K562 (cell line): ENCODE data around the gene KAT6B. TPM values are rescaled to one million over a fixed set of nuclear protein-coding genes. Genes with fewer than 3 reads are reported as not detected.
A peak's percentile ranks its signal among the peaks of the same experiment; 100 is the strongest.
"Not testable (repeated sequence)": the region's sequence is repeated elsewhere in the genome, so short reads cannot be mapped to it uniquely, and the experiment has no call there.

Source experiments
- ATAC-seq: fragments of 200-7000 bp; cut with Tn5 transposase; 3 replicates; pipeline ENCODE4 v1.9.1; 2020; ENCODE audit warnings: moderate library complexity
- BruUV-seq: library from RNA; stranded (reverse); fragments of 400-500 nt; replicated peaks from 2 replicates; lab custom pipeline; 2021; lab: Mats Ljungman, UMichigan
- CTCF ChIA-PET: fragments of 300-600 bp; formaldehyde crosslinking; extraction: SDS; loops from one replicate; lab custom pipeline; 2021; ENCODE audit warnings: low intra/inter-chr PET ratio; lab: Yijun Ruan, JAX
- POLR2A ChIA-PET: fragments of 300-600, 350-650 bp; sonication (Branson Sonifier 250); formaldehyde crosslinking; extraction: SDS; loops from one replicate; lab custom pipeline; 2021; ENCODE audit warnings: antibody characterized with exemption, inconsistent platforms; lab: Yijun Ruan, JAX
- DNase-seq, 4 experiments: peaks; one replicate each; pipeline versions ENCODE4 v3.0.0 to v3.0.0-alpha.2; 2011 to 2018; ENCODE audit warnings: low spot score in 3 of 4, mixed read lengths in 3 of 4; ENCODE audit errors: extremely low read depth in 1 of 4
- FAIRE-seq: peaks from 2 replicates; lab custom pipeline; 2011; peaks lifted over from hg19 to GRCh38; lab: Jason Lieb, UNC
- H2AFZ ChIP-seq: 2 replicates; pipeline ENCODE4 v1.6.0; 2011; ENCODE audit warnings: low read depth, low read length, control low read depth, inconsistent platforms
- H3K27ac ChIP-seq: fragments of 200-600 bp; 3 replicates; pipeline ENCODE4 v1.8.0; 2011; ENCODE audit warnings: low read depth, mild to moderate bottlenecking, control low read depth, inconsistent platforms, low read length, moderate library complexity, mixed read lengths; ENCODE audit errors: extremely low read depth
- H3K27me3 ChIP-seq, 2 experiments: fragments of 300-600 bp in 1 of 2; 2 replicates in 1 of 2; 3 replicates in 1 of 2; pipeline versions ENCODE4 v1.6.0 to v1.8.0; 2011; ENCODE audit warnings: inconsistent platforms in 2 of 2, low read length in 2 of 2, mild to moderate bottlenecking in 1 of 2, mixed read lengths in 1 of 2, moderate library complexity in 1 of 2; ENCODE audit not compliant: control insufficient read depth in 2 of 2, insufficient read depth in 2 of 2
- H3K36me3 ChIP-seq: fragments of 300-600 bp; 3 replicates; pipeline ENCODE4 v1.8.0; 2011; ENCODE audit warnings: mild to moderate bottlenecking, low read length, inconsistent platforms; ENCODE audit not compliant: control insufficient read depth, insufficient read depth
- H3K4me1 ChIP-seq, 2 experiments: fragments of 200-600 bp in 1 of 2; replicated peaks in 1 of 2; 2 replicates in 1 of 2; 3 replicates in 1 of 2; pipeline versions ENCODE4 v1.5.1 to v1.8.0; 2011; ENCODE audit warnings: inconsistent platforms in 2 of 2, low read length in 2 of 2, mild to moderate bottlenecking in 1 of 2, mixed read lengths in 1 of 2, moderate library complexity in 1 of 2; ENCODE audit not compliant: control insufficient read depth in 2 of 2, insufficient read depth in 2 of 2
- H3K4me2 ChIP-seq: 2 replicates; pipeline ENCODE4 v1.6.1; 2011; ENCODE audit warnings: low read length, control low read depth, inconsistent platforms, mixed read lengths; ENCODE audit not compliant: insufficient read depth
- H3K4me3 ChIP-seq: fragments of 200-600 bp; sonication (generic), shearing (Covaris generic); 2 replicates; pipeline ENCODE4 v1.5.1; 2016; ENCODE audit warnings: control low read depth, inconsistent platforms
- H3K79me2 ChIP-seq: fragments of 200-600 bp; 3 replicates; pipeline ENCODE4 v1.8.0; 2011; ENCODE audit warnings: low read length, inconsistent platforms; ENCODE audit not compliant: control insufficient read depth, insufficient read depth
- H3K9ac ChIP-seq, 2 experiments: 2 replicates each; pipeline versions ENCODE4 v1.6.0 to v1.6.1; 2011; ENCODE audit warnings: low read depth in 2 of 2, low read length in 2 of 2, control low read depth in 1 of 2, inconsistent platforms in 1 of 2, mild to moderate bottlenecking in 1 of 2, mixed read lengths in 1 of 2; ENCODE audit not compliant: insufficient read depth in 1 of 2
- H3K9me1 ChIP-seq: one replicate; pipeline ENCODE4 v1.6.0; 2011; ENCODE audit warnings: inconsistent platforms, mild to moderate bottlenecking, low read length, moderate library complexity; ENCODE audit not compliant: control insufficient read depth, insufficient read depth
- H3K9me3 ChIP-seq: replicated peaks from 2 replicates; pipeline ENCODE4 v1.5.1; 2011; ENCODE audit warnings: low read depth, low read length, inconsistent platforms; ENCODE audit not compliant: control insufficient read depth, insufficient read depth
- H4K20me1 ChIP-seq: replicated peaks from 2 replicates; pipeline ENCODE4 v1.6.1; 2011; ENCODE audit warnings: low read length, inconsistent platforms, mixed read lengths; ENCODE audit not compliant: control insufficient read depth, insufficient read depth
- C11orf30 ChIP-seq: fragments of 450-650 bp; IDR thresholded peaks from 2 replicates; pipeline ENCODE4 v1.6.1; 2016; ENCODE audit warnings: low read depth, mild to moderate bottlenecking
- JUND ChIP-seq, 2 experiments: IDR thresholded peaks; 2 replicates in 1 of 2; 3 replicates in 1 of 2; pipeline ENCODE4 v1.6.1; 2011; ENCODE audit warnings: borderline replicate concordance in 2 of 2, low read depth in 2 of 2, low read length in 2 of 2, improper control_type of control experiment in 1 of 2, missing biosample characterization in 1 of 2, missing genetic modification characterization in 1 of 2, missing genetic modification reagents in 1 of 2
- KDM1A ChIP-seq, 2 experiments: fragments of 450-650 bp; IDR thresholded peaks; 2 replicates each; pipeline ENCODE4 v1.6.1; 2016; ENCODE audit warnings: mild to moderate bottlenecking in 2 of 2
- MAFG ChIP-seq: fragments of 450-650 bp; conservative IDR thresholded peaks from 2 replicates; pipeline ENCODE4 v1.6.1; 2016; ENCODE audit warnings: missing genetic modification characterization, missing compliant biosample characterization
- NFE2 ChIP-seq: IDR thresholded peaks from 2 replicates; pipeline ENCODE4 v1.6.1; 2014; ENCODE audit warnings: antibody characterized with exemption, low read depth
- SMARCA4 ChIP-seq: fragments of 450-650 bp; IDR thresholded peaks from 2 replicates; pipeline ENCODE4 v1.6.1; 2016
- SPI1 ChIP-seq: IDR thresholded peaks from 2 replicates; pipeline ENCODE4 v1.6.1; 2011; ENCODE audit warnings: low read depth, low read length, control low read depth, borderline replicate concordance
- ZNF316 ChIP-seq: fragments of 450-650 bp; IDR thresholded peaks from 2 replicates; pipeline ENCODE4 v1.6.1; 2016
- ZNF384 ChIP-seq: IDR thresholded peaks from 2 replicates; pipeline ENCODE4 v1.6.1; 2012; ENCODE audit warnings: low read depth, low read length, improper control_type of control experiment
- WGBS: fragments of 100-300 bp; shearing (Covaris generic); methylation state at CpG from one replicate; pipeline ENCODE4 v1.1.6; 2016; ENCODE audit warnings: low coverage, mixed read lengths; ENCODE audit not compliant: insufficient coverage; ENCODE audit errors: missing lambda C conversion rate; 5-methylcytosine and 5-hydroxymethylcytosine counted together
- in situ Hi-C: fragments of 300-500 bp; cut with MboI; formaldehyde crosslinking; loops from 4 replicates; pipeline ENCODE4 v1.15.0; 2018; ENCODE audit warnings: inconsistent platforms, mixed read lengths
- intact Hi-C: fragments of 100-400 bp; cut with micrococcal nuclease; formaldehyde crosslinking; loops from 2 replicates; pipeline ENCODE4 v1.14.2; 2022
- polyA plus RNA-seq, 8 experiments: library from polyadenylated mRNA; depleted of rRNA in 4 of 8; stranded (reverse) in 5 of 8; unstranded in 3 of 8; fragments of >200 nt; fragmentation: Nextera tagmentation in 2 of 8; fragmentation: Illumina TruSeq in 1 of 8; extraction: Ambion mirVana in 2 of 8; extraction: Trizol in 1 of 8; gene quantifications; 2 replicates each; pipeline versions ENCODE4 v1.2.1 to v1.2.3, GENCODE V29; 2011 to 2014; ENCODE audit warnings: inconsistent platforms in 1 of 8, missing spikeins in 1 of 8
- total RNA-seq, 7 experiments: library from RNA; depleted of rRNA in 6 of 7; stranded (reverse); fragments of >200 nt in 6 of 7; fragmentation: Illumina TruSeq in 2 of 7; extraction: Trizol in 2 of 7; gene quantifications; 2 replicates each; pipeline versions ENCODE4 v1.2.1 to v1.2.3, GENCODE V29; 2011 to 2021; ENCODE audit warnings: low replicate concordance in 1 of 7

KAT6B gene
- total and polyA plus RNA-seq, 9 of the 15 experiments (the other 6 are each of a cell fraction or from before 2014, with no cell fraction given) = 1.4 to 9.2 (median 6.8) TPM

DNA sequence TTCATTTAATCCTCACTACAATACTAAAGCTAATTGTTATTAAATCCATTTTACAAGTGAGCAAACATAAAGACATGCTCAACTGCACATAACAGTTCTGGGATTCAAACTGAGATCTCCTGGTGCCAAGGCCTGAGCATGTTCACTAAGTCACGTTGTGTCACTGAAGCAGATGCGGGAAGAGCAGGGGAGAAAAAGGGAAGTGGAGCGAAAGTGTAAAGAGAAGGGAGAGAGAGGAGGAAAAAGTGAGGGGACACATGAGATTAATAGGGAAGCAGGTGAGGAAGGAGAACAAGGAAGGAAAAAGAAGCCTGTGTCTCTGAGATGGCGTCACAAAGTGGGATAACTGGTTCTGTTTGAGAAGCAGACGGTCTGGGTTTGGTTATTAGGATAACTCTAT is 38.9 kb upstream of the KAT6B start:
- intact Hi-C loops (no loop called here), in situ Hi-C loops (no loop called here)
- Histone ChIP-seq H4K20me1 (no peaks in the 10 kb centered on the region), H3K9me3 (no peaks in the 10 kb centered on the region), H3K27me3 (peaks cover 2 to 4% of the 10 kb centered on the region in 2 experiments; a peak in 2 of 5 replicates), H3K4me1 (no peaks in the 10 kb centered on the region), H3K27ac (no peak overlapping the region), H3K4me2 (no peak overlapping the region), H3K79me2 (no peaks in the 10 kb centered on the region), H3K9ac (no peak overlapping the region), H3K36me3 (no peaks in the 10 kb centered on the region), H3K4me3 (no peak overlapping the region), H2AFZ (peak overlapping the region; percentile 44), H3K9me1 (no peaks in the 10 kb centered on the region)
- no peak for DNase-seq
- no TSS peak for BruUV-seq
- POLR2A ChIA-PET = no interaction called here
- no peak for ATAC-seq
- TF ChIP-seq SPI1 (peak; percentile 94), KDM1A (IDR thresholded peaks at IDR 0.05) (no peak)
- TF ChIP-seq, all 486 proteins: peak for 1
- no peak for FAIRE-seq
- CTCF ChIA-PET = no interaction called here
- WGBS = 8% methylated on average over 5 of the region's 5 CpGs

DNA sequence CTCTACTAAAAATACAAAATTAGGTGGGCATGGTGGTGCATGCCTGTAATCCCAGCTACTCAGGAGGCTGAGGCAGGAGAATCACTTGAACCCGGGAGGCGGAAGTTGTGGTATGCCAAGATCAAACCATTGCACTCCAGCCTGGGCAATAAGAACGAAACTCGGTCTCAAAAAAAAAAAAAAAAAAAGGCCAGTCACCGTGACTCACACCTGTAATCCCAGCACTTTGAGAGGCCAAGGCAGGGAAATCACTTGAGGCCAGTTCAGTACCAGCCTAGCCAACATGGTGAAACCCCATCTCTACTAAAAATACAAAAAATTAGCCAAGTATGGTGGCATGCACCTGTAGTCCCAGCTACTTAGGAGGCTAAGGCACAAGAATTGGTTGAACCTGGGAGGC is 34.4 kb upstream of the KAT6B start:
- CTCF ChIA-PET, in situ Hi-C loops: not testable (repeated sequence)

More for the DNA sequence above, 34.4 kb upstream of the KAT6B start:
- DNase-seq, ATAC-seq, H3K9me1 ChIP-seq, H2AFZ ChIP-seq, H3K36me3 ChIP-seq, intact Hi-C loops, H4K20me1 ChIP-seq, BruUV-seq, H3K27me3 ChIP-seq, H3K4me2 ChIP-seq, H3K9me3 ChIP-seq, H3K27ac ChIP-seq, POLR2A ChIA-PET, H3K4me3 ChIP-seq, FAIRE-seq, H3K4me1 ChIP-seq, H3K79me2 ChIP-seq, H3K9ac ChIP-seq: not testable (repeated sequence)
- TF ChIP-seq ZNF384 (peak; percentile 79), ZNF316 (peak; percentile 60; the same call in 1 of the 2 replicates), NFE2 (peak; percentile 34), JUND (IDR thresholded peaks at IDR 0.05; ENCODE audit: borderline replicate concordance, low read depth, low read length) (0 out of 2 replicates have a peak, but pooled peaks have one; percentile 16), JUND (tag; IDR thresholded peaks at IDR 0.05; ENCODE audit: borderline replicate concordance, low read depth, low read length) (0 out of 3 replicates have a peak, but pooled peaks have one; percentile 20), SMARCA4 (peak; percentile 25; the same call in 1 of the 2 replicates), C11orf30 (peak; percentile 32; the same call in 1 of the 2 replicates), MAFG (tag) (peak; percentile 37; the same call in 1 of the 2 replicates)
- WGBS = 5% methylated on average over 5 of the region's 5 CpGs
